ENCODE data around the gene DUS2. TPM values are rescaled to one million over a fixed set of nuclear protein-coding genes. Genes with fewer than 3 reads are reported as not detected.
"Not testable (repeated sequence)": the region's sequence is repeated elsewhere in the genome, so short reads cannot be mapped to it uniquely, and the experiment has no call there.

The DUS2 gene
- total RNA-seq, 1 donor from 2014 or later, result 7.6 TPM

DNA sequence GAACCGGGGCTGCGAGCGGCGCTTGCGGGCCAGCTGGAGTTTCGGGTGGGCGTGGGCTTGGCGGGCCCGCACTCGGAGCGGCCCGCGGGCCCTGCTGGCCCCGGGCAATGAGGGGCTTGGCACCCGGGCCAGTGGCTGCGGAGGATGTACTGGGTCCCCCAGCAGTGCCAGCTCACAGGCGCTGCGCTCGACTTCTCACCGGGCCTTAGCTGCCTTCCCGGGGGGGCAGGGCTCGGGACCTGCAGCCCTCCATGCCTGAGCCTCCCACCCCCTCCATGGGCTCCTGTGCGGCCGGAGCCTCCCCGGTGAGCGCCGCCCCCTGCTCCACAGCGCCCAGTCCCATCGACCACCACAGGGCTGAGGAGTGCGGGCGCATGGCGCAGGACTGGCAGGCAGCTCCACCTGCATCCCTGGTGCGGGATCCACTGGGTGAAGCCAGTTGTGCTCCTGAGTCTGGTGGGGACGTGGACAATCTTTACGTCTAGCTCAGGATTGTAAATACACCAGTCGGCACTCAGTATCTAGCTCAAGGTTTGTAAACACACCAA lies 24.8 kb upstream of the DUS2 start:
- not testable (repeated sequence) for ATAC-seq; DNase-seq (ENCODE audit: low spot score)

DNA sequence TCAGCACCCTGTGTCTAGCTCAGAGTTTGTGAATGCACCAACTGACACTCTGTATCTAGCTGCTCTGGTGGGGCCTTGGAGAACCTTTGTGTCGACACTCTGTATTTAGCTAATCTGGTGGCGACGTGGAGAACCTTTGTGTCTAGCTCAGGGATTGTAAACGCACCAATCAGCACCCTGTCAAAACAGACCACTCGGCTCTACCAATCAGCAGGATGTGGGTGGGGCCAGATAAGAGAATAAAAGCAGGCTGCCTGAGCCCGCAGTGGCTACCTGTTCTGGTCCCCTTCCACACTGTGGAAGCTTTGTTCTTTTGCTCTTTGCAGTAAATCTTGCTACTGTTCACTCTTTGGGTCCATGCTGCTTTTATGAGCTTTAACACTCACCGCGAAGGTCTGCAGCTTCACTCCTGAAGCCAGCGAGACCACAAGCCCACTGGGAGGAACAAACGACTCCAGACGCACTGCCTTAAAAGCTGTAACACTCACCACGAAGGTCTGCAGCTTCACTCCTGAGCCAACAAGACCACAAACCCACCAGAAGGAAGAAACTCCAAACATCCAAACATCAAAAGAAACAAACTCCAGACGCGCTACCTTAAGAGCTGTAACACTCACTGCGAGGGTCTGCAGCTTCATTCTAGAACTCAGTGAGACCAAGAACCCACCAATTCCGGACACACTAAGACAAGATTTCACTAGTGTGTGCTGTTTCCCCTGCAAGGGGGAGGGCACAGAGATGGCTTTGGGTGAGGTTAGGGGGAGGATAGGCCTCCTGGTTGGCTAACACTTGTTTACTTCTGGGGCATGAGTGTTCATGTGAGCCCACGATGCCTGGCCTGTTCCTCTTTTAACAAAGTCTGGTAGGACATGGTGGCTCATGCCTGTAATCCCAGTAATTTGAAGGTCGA lies 24.1 kb upstream of the DUS2 start, which contains the start of gene DPEP2:
Gene DPEP2 (minus strand): TSS at position 706 of the 910 bp plus-strand sequence. CDS start 6,272 bp downstream, outside the sequence.
- ATAC-seq, result peak; percentile 65
- not testable (repeated sequence) for DNase-seq (ENCODE audit: low spot score)

DNA sequence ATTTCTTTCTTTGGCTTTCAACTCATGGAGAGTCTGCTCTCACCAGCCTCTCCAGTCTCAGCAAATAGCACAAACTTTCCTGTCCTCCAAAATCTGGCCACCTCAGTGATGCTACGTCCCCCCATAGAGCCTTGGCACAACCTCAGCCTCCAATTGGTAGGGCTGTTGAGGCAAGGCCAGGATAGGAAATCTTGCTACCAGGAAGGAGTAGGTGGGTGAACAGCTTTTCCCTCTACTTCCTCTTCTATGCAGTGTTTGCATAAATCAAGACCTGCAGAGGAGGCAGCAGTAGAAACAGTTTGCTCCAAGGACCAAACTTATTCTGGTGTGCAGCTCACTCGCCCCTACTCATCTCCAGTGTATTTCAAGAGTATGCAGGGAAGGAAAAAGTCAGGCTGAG lies 23.1 kb upstream of the DUS2 start:
- peak; percentile 44 for ATAC-seq
- no peak for DNase-seq (ENCODE audit: low spot score)

DNA sequence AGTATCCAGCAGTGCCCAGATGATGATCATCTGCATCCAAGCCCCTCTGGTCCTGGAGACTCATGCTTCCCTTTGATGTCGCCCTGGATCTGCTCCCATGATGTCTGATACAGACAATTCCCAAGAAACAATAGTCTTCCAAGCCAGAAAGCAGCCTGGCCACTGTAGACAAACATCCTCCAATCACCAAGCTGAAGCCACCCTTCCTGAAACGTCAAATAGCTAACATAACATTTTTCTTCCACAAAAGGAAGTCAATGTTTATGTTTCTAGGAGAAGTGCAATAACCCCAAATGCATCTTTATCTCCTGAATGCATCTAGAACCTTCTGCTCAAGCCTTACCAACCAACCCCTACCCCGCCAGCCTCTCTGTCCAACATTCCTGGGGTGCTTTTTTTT lies 22.6 kb upstream of the DUS2 start:
- DNase-seq (ENCODE audit: low spot score) (no peak), ATAC-seq (peak; percentile 57)

DNA sequence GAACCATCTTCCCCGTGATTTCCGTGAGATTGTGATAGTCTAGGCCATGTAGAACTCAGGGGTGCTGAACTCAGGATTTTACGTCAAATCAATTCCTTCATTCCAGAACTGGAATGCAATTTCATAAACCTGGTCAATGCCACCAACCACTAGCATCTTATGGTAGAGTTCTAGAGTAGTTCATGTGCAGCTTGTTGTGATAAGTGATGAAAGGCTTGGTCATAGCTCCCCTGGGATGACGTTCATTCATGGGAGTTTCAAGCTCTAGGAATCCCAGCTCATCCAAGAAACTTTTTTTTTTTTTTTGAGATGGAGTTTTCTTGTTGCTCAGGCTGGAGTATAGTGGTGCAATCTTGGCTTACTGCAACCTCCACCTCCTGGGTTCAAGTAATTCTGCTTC lies 20.1 kb upstream of the DUS2 start:
- no peak for ATAC-seq
- no peak for DNase-seq (ENCODE audit: low spot score)

GRCh38 chr16:68005211-68005610 lies 17.9 kb upstream of the DUS2 start:
- DNase-seq (ENCODE audit: low spot score) (no peak), ATAC-seq (no peak)

GRCh38 chr16:68005786-68006286 lies 17.2 kb upstream of the DUS2 start:
- ATAC-seq, result peak; percentile 70
- no peak for DNase-seq (ENCODE audit: low spot score)

- DNase-seq (ENCODE audit: low spot score) (no peak), ATAC-seq (no peak)
Observed at GRCh38 chr16:68009157-68009735, 13.8 kb upstream of the DUS2 start.

- not testable (repeated sequence) for ATAC-seq; DNase-seq (ENCODE audit: low spot score)
Observed at GRCh38 chr16:68009872-68010271, 13.2 kb upstream of the DUS2 start.

- ATAC-seq, result no peak
- no peak for DNase-seq (ENCODE audit: low spot score)
Observed at GRCh38 chr16:68013440-68013839, 9.6 kb upstream of the DUS2 start.

- no peak for ATAC-seq
- no peak for DNase-seq (ENCODE audit: low spot score)
Observed at GRCh38 chr16:68015681-68016080, 7.4 kb upstream of the DUS2 start, which contains the start of gene DPEP2NB. Gene DPEP2NB (minus strand): TSS chr16:68015911. CDS start chr16:68015770, 141 bp downstream.

DNA sequence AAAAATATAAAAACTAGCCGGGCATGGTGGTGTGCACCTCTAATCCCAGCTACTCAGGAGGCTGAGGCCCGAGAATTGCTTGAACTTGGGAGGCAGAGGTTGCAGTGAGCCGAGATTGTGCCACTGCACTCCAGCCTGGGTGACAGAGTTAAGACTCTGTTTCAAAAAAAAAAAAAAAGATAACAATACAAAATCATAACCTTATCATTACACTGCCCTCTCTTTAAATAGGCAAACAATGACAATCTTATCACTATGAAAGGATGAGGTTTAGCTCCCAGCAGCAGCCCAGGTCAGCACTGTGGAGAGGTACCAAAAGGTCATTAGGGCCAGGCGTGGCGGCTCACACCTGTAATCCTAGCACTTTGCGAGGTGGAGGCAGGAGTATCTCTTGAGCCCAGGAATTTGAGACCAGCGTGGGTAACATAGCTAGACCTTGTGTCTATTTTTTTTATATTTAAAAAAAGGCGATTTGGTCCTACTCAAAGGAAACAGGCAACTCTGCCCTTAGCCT lies 3.9 kb upstream of the DUS2 start:
- DNase-seq (ENCODE audit: low spot score), result no peak

DNA sequence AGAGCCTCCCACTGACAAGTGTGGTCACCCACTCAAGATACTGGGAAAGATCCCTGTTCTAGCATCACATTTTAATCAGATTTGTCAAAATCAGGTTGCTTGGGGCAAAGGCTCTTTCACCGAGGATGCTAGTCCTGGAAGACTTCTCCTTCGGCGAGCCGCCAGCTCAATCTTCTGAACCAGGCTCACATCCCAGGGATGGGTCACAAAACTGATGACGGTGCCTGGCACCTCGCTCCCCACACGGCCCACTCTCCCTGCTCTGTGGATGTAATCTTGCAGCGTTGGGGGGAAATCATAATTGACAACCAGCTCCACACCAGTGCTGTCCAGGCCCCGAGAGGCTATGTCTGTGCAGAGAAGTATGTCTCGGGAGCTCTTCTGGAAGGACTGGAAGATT lies 1.6 kb upstream of the DUS2 start:
- DNase-seq (ENCODE audit: low spot score), result no peak
- ATAC-seq, result no peak

More for the DNA sequence above, 3.9 kb upstream of the DUS2 start:
- ATAC-seq, result no peak

DNA sequence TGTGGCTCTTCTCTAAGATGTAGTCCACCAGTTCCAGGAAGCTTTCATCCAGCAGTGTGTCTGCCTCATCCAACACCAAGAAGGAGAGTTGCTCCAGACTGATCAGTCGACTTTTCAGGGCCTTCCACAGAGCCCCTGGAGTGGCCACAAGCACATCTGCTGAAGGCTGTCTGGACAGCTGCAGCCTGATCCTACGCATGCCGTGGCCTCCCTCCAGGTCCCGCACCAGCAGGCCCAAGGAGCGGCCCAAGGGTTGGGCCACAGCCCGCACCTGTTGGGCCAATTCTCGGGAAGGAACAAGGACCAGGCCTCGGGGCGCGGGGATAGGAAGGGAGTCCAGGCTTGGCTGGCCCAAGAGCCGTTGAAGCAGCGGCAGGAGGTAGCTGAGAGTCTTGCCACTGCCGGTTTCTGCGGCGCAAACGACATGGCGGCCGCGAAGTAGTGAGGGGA lies 781 bp upstream of the DUS2 start:
- DNase-seq (ENCODE audit: low spot score) (no peak), ATAC-seq (peak; percentile 12)

DNA sequence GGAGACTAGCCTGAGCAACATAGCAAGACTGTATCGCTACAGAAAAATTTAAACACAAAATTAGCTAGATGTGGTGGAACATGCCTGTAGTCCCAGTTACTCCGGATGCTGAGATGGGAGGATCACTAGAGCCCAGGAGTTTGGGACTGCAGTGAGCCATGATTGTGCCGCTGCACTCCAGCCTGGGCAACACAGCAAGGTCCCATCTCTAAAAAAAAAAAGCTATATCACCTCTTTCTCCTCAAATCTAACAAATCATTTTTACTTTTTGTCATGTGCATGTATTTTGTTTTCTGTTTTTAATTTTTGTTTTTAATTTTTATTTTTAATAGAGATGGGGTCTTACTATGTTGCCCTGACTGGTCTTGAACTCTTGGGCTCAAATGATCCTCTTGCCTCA lies 5.9 kb downstream of the DUS2 start:
- DNase-seq (ENCODE audit: low spot score) (no peak), ATAC-seq (no peak)

DNA sequence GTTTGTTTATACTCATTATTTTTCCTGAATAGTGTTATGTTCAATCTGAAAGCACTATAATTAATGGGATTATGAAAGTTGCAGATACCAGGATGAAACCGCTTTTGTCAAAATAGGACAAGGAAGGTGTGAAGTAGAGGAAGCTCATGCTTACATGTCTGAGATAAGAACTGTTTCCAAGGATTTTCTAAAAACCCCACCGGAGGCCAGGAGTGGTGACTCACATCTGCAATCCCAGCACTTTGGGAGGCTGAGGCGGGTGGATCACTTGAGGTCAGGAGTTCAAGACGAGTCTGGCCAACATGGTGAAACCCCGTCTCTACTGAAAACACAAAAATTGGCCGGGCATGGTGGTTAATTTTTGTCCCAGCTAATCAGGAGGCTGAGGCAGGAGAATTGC lies 7.0 kb downstream of the DUS2 start:
- not testable (repeated sequence) for DNase-seq (ENCODE audit: low spot score); ATAC-seq

DNA sequence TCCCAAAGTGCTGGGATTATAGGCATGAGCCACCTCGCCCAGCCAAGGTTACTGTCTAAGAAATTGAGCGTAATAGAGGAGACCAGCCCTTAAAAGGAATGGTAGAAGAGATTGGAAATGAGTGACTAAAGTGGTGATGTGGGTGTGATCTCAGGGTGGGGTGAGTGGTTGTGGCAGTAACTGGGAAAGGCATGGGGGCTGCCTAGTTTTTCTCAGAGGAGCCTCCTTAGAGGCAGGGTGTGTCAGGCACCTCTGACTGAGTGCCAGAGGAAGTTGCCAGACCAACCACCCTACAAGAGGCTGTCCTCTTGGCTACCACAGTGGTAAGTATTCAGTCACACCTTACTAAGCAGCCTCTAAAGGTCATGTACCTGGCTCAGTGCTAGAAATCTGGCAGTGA lies 8.9 kb downstream of the DUS2 start:
- DNase-seq (ENCODE audit: low spot score) (no peak), ATAC-seq (no peak)

GRCh38 chr16:68033101-68033500 lies 10.0 kb downstream of the DUS2 start:
- DNase-seq (ENCODE audit: low spot score) (no peak), ATAC-seq (no peak)

- ATAC-seq (no peak), DNase-seq (ENCODE audit: low spot score) (no peak)
Observed at GRCh38 chr16:68035227-68035626, 12.1 kb downstream of the DUS2 start.

GRCh38 chr16:68037841-68038597 lies 14.9 kb downstream of the DUS2 start:
- no peak for ATAC-seq

More at GRCh38 chr16:68037841-68038597, 14.9 kb downstream of the DUS2 start:
- DNase-seq (ENCODE audit: low spot score), result no peak
